NCI-H2081 treated with DMSO at 0.1 percent for 48 hours (cell line): Measurements from ENCODE around the gene MYMK.

Experiments
- DNase-seq: peaks from one replicate; lab custom pipeline; 2025; lab: John Stamatoyannopoulos, UW

MYMK gene

DNA sequence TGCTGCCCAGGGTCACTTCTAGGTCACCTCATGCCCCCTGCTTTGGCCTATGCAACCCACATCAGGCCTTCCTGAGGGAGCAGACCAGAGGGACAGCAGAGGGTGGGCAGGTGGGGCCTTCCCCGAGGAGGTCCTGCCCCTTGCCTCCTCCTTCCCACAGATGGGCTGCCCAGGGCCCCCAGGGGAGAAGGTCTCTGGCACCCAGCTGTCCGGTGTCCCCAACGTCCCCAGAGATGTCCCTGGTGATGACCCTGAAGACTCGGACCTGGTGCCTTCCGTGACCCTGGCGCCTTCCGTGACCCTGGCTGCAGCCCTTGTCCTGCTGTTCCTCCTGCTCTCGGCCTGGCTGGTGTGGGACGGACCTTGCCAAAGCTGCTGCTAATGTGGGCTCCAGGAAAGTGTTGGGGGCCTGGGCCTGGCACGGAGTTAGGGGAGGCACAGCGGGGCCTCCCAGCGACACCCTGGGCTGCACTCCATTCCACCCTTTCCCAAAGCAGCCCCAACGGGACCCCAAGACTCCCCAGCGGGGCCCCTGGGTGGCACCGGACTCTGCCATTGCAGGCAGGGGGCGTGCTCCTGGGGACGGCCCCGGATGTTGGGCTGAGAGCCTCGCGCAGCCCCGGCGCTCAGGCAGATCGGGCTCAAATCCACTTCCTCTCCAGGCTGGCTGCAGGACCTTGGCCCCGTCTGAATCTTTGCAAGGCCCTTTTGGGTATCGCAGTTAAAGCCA is 39.1 kb downstream of the MYMK start:
- no peak for DNase-seq

DNA sequence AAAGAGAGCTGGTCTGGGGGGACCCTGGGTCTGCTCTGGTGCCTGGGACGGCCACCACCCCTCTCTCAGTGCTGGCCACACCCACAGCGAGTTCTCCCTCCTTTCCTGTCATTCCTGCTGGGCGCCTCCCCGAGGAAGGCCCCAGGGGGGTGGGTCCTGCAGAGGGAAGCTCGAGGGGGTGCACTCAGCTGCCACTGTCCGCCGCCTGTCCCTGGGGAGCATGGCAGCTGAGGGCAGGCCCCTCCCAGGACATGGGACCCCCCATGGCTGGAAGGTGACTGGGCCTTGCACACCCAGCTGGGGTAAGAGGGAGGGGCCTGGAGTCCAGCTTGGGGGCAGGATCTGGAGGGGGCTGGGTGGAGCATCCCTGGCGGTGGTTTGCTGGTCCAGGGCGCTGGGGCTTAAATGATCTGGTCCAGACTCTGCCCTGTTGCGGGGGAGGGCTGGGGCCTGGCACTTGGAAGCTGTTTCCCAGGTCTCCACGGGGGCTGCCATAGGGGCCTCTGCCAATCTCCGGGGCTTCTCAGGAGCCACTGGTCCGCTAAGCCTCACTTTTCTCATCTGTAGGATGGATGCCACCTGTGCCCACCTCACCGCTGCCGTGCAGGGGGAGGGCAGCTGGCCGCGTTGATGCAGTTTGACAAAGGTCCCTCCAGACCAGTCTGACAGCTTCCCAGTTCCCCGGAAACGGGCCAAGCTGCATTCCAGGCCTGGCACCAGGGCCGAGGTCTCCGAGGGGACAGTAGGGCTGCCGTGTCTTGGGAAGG is 39.9 kb downstream of the MYMK start:
- DNase-seq = no peak

DNA sequence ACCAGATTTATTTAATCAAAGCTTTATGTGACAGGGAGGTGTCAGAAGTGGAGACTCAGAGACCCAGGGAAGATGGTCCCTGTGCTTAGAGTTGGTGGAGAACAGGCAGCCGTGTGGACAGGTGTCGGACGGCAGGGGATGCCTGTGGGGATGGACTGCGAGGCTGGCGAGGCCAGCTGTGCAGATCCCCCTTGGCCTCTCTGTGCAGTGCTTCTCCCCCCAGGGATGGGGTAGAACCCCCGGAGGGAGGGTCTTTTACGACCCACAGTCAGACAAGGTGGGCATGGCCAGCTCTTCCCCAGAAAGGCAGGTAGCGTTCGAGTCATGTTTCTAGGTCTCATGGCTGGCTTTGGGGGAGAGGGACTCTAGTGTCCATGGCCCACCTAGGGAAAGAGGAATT is 41.1 kb downstream of the MYMK start:
- no peak for DNase-seq

DNA sequence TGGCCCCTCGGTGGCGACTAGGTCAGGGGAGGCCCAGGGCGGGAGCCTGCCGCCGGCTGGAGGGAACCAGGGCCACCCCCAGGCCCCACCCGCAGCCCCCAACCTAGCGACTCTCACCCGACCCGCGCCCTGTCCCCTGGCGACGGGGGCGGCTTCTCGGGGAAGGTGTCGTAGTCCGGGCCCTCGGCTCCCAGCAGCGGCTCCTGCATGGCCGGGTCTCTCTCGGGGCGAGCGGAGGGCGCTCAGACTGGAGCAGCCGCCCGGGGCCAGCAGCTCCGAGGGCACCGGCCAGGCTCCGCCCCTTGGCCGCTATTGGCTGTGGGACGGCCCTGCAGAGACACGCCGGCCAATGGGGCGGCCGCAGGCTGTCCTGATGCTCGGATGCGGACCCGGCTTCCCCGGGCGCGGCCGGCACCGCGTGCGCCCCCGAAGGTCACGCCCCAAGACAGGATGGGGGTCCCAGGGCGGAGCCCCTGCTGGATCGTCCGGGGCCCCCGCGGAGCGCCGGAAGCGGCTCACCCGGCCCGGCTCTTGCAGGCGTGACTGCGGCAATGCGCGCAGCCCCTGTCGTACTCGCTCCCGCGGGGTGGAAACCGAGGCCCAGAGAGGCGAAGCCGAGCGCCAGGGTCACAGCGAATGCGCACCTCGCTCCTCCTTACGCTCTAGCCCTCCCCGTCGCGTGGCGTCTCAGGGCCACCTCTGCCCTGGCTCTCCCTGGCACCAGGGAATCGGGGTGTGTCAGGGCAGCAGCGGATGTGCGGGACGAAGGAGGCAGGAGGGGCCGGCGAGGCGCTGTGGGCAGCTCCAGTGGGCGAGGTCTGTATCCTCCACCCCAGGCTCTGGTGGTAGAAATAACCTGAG is 45.7 kb downstream of the MYMK start, which contains the start of gene SLC2A6:
SLC2A6 (minus strand) TSS at position 249 of the 861 bp plus-strand sequence; CDS start at position 209, 40 bp downstream.
- peak; percentile 48 for DNase-seq

- no peak for DNase-seq
Observed at GRCh38 chr9:133477992-133478850, 46.5 kb downstream of the MYMK start.

- no peak for DNase-seq
Observed at GRCh38 chr9:133477461-133477860, 47.3 kb downstream of the MYMK start.

- no peak for DNase-seq
Observed at GRCh38 chr9:133476941-133477340, 47.8 kb downstream of the MYMK start.

DNA sequence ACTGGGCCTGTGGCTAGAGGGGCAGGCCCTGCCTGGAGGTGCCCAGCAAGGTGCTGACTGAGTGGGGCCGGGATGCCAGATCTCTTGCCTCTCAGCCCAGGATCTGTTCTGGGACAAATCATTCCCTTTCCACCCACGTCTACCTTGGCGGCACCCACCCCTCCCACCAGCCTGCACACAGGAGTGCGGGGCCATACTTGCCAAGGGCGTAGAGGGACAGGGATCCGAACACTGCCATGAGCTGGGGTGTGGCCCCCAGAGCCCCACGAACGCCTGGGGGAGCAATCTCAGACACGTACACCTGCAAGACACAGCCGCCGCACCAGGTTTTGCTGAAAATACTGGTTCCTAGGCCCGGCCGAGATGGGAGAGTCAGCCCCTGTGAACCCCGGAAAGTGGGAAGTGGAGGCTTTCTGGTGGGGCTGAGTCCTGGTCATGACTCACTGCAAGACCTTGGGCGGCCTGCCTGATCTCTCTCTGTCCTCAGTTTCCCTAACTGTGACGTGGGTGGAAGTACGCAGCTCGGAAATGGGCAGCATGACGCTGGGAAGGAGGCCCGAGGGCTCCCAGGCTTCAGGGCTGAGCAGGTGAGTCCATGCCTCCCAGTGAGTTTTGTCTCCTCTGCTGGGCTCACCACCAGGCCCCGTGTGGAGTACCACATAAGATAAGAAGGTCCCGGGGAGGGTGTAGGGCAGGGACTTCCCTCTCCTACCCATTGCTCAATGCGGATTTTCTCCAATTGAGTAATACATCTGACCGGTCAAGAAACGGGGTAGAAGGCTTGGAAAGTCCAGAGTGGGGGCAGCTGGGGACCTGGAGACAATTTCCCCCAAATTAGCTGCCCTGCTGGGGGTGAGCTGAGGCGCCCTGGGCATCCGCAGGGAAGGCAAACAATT is 48.5 kb downstream of the MYMK start:
- DNase-seq = no peak

- no peak for DNase-seq
Observed at GRCh38 chr9:133475292-133476012, 49.3 kb downstream of the MYMK start.

DNA sequence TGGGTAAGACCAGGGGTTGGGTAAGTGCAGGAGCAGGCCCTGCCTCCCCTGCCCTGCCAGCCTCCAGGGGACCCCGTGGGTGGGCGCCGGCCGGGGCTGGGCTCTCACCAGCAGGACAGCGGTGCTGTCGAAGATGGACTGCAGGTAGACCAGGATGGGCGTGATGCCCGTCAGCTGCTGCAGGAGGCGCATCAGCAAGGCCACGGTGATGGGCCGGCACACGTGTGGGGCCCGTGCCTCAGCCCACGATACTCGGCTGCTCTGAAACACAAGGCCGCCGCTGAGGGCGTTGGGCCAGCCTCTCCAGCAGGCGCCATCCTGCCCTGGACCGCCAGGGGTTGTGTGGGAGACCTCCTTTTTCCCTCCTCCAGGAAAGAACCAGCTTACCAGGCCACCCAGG is 49.9 kb downstream of the MYMK start:
- no peak for DNase-seq

DNA sequence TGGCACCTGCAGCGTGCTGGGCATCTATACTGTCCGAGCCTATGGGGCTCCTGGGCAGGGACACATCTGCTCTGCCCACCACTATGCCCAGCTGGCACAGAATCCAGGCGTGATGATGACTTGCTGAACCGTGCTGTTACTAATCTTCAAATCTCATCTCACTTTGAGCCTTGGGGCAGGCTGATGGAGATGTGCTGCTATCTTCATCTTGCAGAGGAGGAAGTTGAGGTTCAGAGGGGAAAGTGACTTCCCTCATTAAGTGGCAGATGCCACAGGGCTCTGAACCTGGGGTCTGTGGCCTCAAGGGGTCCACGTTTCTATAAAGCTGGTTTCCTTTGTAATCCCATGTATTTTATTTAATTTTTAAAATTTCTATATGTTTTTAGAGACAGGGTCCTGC is 50.5 kb downstream of the MYMK start:
- DNase-seq = no peak

DNA sequence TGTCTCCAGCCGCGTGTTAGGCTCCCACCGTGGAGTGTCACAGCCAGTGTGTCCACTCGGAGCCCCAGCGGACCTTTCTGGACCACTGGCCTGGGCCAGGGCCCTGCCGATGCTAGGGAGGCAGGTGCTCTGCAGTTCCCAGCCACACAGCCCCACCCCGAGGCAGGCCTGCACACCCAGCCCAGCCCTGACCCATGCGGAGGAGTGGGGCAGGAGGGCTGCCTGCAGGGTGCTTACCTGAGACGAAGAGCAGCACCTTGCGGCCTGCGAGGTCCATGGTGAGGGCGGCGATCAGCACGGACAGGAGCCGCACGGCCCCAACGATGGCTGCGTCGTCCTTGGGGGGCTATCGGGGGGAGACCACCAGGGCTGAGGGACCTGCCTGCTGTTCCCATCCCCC is 51.0 kb downstream of the MYMK start:
- DNase-seq = no peak

DNA sequence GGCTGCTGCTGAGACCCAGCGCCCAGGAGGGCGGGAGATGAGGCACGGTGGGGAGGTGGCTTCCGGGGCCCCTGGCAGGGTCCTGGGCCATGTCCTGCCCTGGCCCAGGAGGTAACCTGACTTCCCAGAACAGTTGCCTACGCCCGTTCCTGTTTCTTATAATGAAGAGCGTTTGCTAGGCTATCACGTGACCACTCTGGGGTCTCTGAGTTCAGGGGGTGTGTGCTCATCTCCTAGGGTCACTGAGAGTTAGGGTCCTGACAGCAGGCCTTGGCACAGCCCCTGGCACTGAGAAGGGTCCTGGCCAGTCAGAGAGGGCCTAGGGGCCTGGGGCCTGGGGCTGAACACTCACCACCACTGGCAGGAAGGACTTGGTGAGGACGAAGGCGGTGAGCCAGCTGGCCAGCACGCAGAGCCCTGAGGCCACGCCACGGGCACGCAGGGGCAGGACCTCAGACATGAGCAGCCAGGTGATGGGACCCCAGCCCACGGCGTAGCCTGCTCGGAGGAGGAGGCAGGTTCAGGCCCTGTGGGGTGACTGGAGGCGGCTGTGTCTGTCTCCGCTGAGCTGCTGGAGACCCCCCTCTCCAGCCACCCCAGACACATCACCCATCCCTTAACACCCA is 51.9 kb downstream of the MYMK start:
- no peak for DNase-seq

DNA sequence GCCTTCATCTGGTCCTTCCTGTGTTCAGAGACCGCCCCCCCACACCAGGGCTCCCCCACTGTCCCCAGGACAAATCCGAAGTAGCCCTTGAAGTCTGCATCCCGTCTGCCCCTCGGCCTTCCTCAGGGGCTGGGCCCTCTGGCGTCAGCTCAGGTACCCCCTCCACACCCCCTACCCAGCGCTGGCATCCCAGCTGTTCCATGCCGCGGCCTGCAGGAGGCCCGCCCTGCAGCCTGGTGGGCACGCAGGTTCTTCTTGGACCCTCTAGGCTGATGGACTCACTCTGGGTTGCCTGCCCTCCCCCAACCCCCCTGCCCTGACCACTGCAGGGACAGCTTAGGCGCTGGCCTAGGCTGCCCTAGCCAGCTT is 52.5 kb downstream of the MYMK start:
- DNase-seq = no peak

DNA sequence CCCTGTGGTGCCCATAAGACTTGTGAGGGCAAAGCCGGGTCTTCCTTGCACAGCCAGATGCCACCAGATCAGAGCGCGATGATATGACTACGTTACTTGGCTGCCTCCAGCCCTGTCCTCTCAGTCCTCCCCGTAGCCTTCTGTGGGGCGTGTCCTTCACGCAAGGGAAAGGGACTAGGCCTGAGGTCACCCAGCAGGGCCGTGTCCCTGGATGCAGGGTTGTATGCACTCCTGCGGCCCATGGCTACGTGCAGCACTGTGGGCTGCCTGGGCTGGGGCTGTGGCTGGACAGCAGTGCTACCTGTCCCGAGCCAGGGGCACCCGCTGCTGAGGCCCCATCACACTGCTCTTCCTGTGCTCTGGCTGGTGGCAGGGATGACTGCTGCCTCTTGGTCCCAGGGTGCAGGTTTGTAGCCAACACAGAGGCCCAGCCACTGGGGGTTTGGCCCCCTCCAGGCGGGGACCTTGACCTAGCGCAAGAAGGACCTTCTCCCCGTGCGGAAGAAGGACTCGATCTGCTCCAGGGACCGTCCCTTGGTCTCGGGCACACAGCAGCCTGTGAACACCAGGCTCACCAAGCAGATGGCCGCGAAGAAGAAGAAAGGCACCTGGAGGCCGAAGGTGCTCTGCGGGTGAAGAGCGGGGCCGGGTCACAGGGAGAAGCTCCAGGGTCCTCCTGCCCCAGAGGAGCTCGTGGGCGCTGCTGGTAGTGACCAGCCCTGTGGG is 53.0 kb downstream of the MYMK start:
- DNase-seq = no peak

DNA sequence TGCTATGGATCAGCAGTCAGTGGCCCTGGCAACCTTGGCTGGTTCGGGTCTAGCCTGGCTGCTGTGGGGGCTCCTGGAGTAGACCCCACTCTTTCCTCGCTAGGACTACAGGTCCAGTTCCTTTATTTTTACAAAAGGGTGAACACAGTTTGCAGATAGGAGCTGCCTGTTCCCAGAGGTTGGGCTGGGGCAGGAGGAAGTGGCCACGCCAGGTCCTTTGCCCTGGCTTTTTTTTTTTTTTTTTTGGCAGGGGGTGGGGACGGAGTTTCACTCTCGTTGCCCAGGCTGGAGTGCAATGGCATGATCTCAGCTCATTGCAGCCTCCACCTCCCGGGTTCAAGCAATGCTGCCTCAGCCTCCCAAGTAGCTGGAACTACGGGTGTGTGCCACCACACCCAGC is 53.8 kb downstream of the MYMK start:
- DNase-seq = no peak

DNA sequence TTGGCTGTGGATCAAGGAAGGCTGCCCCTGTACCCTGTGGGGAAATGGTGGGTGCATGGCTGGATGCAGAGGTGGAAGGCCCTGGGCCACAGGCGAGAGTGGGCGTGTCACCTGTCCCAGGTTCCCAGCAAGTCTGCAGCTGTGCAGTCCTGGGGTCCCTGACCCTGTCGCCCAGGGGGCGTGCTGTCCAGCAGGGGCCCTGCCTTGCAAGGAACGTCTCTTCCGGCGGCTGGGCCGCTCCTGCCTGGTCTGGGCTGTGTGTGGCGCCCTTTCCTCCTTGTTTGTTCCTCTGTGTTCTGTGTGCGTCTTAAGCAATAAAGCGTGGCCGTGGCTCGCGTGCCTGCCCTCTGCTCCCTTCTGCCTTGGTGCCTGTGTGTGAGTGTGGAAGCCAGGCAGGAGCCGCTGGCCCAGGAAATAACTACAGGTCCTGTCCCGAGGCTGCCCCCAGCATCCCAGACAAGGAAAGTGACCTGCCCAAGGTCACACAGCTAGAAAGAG is 54.3 kb downstream of the MYMK start:
- DNase-seq = no peak

DNA sequence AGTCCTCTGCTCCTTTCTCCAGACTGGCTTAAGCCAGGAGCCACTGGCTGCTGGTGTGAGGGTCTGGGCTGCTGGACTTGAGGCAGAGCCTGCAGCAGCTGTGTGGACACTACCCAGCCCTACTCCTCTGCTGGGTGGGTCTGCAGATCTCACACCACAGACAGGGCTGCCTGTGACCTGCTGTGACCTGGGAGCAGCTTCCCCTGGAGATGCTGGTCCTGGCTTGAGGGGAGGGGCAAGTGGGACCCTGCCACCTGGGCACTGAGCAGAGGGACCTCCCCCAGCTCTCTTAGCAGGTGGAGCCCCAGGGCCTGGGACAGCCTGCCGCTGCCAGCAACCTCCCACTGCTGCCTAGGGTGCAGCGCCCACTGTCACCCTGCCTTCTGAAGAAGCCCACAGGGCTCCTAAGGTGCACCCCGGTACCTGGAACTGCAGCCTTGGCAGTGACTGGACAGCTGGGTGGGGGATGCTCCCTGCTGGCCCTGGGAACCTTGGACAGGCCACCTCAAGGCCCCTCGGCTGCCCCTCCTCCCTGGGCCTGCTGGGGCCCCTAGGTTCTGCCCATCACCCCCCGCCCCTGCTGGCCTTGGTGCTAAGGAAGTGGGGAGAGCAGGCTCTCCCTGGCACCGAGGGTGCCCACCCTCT is 55.9 kb downstream of the MYMK start:
- no peak for DNase-seq
